ENCODE data around the gene RNU1-2.
A peak's percentile ranks its signal among the peaks of the same experiment; 100 is the strongest.
"Not testable (repeated sequence)": the region's sequence is repeated elsewhere in the genome, so short reads cannot be mapped to it uniquely, and the experiment has no call there.

The RNU1-2 gene

GRCh38 chr1:16888860-16889816 lies 6.6 kb upstream of the RNU1-2 start:
- DNase-seq = peak; percentile 63 to 75

GRCh38 chr1:16890539-16891021 lies 5.2 kb upstream of the RNU1-2 start:
- DNase-seq = not testable (repeated sequence)

- not testable (repeated sequence) for DNase-seq
Measured at GRCh38 chr1:16891057-16891456, 4.7 kb upstream of the RNU1-2 start.

GRCh38 chr1:16892978-16893525 lies 2.7 kb upstream of the RNU1-2 start:
- not testable (repeated sequence) for DNase-seq

GRCh38 chr1:16893796-16894195 lies 2.0 kb upstream of the RNU1-2 start:
- DNase-seq = not testable (repeated sequence)

GRCh38 chr1:16894338-16894737 lies 1.4 kb upstream of the RNU1-2 start:
- DNase-seq = not testable (repeated sequence)

- DNase-seq = peak; percentile 41 to 50
Measured at GRCh38 chr1:16895233-16895597, 565 bp upstream of the RNU1-2 start.

GRCh38 chr1:16896316-16897055 lies 706 bp downstream of the RNU1-2 start:
- peak; percentile 29 to 38 for DNase-seq

GRCh38 chr1:16897653-16898052 lies 1.9 kb downstream of the RNU1-2 start:
- DNase-seq = not testable (repeated sequence)

- DNase-seq = not testable (repeated sequence)
Measured at GRCh38 chr1:16898298-16898697, 2.5 kb downstream of the RNU1-2 start.

- DNase-seq = not testable (repeated sequence)
Measured at GRCh38 chr1:16899020-16899419, 3.2 kb downstream of the RNU1-2 start.

GRCh38 chr1:16900751-16901150 lies 5.0 kb downstream of the RNU1-2 start:
- DNase-seq = peak; percentile 61

GRCh38 chr1:16901371-16901770 lies 5.6 kb downstream of the RNU1-2 start:
- DNase-seq = not testable (repeated sequence)

GRCh38 chr1:16903054-16903453 lies 7.3 kb downstream of the RNU1-2 start:
- DNase-seq = no peak

GRCh38 chr1:16903458-16903796 lies 7.6 kb downstream of the RNU1-2 start:
- DNase-seq = no peak

- peak; percentile 99 for DNase-seq
Measured at GRCh38 chr1:16904560-16905109, 8.9 kb downstream of the RNU1-2 start.

GRCh38 chr1:16905110-16905867 lies 9.5 kb downstream of the RNU1-2 start:
- DNase-seq = peak; percentile 97 to 99

- DNase-seq = no peak
Measured at GRCh38 chr1:16905868-16906702, 10.3 kb downstream of the RNU1-2 start.

GRCh38 chr1:16906873-16907272 lies 11.1 kb downstream of the RNU1-2 start:
- DNase-seq = no peak

- DNase-seq = no peak
Measured at GRCh38 chr1:16907870-16908758, 12.3 kb downstream of the RNU1-2 start.
